Measurements from ENCODE around the gene FHIP2A. TPM values are rescaled to one million over a fixed set of nuclear protein-coding genes. Genes with fewer than 3 reads are reported as not detected.
A peak's percentile ranks its signal among the peaks of the same experiment; 100 is the strongest.

The FHIP2A gene
- total RNA-seq, 4 donors from 2014 or later, result 22.2 to 35.7 (median 30.1) TPM

DNA sequence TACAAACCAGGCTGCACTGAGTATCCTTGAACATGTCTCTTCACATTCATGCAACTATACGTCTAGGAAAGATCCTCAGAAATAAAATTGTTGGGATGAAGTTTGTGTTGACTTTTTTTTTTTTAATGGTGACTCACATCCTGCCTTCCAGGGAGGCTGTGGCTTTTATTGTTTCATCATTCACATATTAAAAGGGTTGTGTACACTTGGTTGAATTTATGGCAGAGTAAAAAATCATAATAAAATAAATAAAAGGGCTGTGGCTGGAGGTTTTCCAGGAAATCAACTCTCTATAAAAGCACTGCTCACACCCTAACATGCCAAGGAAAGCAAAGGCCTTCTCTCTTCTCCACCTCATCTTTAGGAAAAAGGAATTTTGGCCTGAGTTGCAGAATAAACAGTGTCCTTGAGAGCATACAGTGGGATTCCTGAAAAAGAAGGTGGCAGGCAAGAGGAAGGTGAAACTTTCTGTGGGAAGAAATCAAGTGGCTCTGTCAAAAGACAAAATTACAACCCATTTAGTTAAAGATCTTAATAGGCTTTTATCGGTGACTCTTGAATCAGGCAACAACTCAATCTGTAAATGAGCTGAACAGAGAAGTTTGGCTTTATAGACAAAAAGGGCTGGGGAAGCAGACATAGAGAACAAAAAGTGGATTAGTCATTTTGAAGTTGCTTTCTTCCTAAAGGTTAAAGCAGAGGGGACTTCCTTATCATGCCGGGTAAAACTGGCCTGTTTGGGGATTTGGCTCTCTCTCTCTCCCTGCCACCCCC, 41.6 kb upstream of the FHIP2A start:
- Histone ChIP-seq H3K4me3 (no peak overlapping the region), H3K27ac (peak overlapping the region in 3 of 4 donors; percentile 24 to 46 (median 39)), H3K9me3 (no peaks in the 10 kb centered on the region), H3K4me1 (no peaks in the 10 kb centered on the region), H3K27me3 (no peaks in the 10 kb centered on the region), H3K36me3 (no peaks in the 10 kb centered on the region)
- ATAC-seq, result peak in 1 of 2 donors; percentile 33
- peak in 1 of 2 donors; percentile 19 for TF ChIP-seq POLR2A (IDR thresholded peaks at IDR 0.05)
- TF ChIP-seq, protein P1, sequence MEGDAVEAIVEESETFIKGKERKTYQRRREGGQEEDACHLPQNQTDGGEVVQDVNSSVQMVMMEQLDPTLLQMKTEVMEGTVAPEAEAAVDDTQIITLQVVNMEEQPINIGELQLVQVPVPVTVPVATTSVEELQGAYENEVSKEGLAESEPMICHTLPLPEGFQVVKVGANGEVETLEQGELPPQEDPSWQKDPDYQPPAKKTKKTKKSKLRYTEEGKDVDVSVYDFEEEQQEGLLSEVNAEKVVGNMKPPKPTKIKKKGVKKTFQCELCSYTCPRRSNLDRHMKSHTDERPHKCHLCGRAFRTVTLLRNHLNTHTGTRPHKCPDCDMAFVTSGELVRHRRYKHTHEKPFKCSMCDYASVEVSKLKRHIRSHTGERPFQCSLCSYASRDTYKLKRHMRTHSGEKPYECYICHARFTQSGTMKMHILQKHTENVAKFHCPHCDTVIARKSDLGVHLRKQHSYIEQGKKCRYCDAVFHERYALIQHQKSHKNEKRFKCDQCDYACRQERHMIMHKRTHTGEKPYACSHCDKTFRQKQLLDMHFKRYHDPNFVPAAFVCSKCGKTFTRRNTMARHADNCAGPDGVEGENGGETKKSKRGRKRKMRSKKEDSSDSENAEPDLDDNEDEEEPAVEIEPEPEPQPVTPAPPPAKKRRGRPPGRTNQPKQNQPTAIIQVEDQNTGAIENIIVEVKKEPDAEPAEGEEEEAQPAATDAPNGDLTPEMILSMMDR (IDR thresholded peaks at IDR 0.05 in 4 of 5, conservative IDR thresholded peaks at IDR 0.05 in 1 of 5), result no peak
- intact Hi-C loops (cut with DNase I; ENCODE audit: low total_unique reads) (no loop called here), in situ Hi-C loops (cut with MboI; ENCODE audit: low sequenced_read_pairs in 4 of 4) (loop anchor here (5.0 to 25.0 kb wide), 7 partner anchors 225 to 475 kb away; no protein-coding TSS in a partner anchor)
- no peak for DNase-seq

- no peak for DNase-seq
- no peak overlapping the region for H3K4me3 ChIP-seq
- no peak for TF ChIP-seq POLR2A (IDR thresholded peaks at IDR 0.05)
- TF ChIP-seq, protein P1 (IDR thresholded peaks at IDR 0.05 in 4 of 5, conservative IDR thresholded peaks at IDR 0.05 in 1 of 5), result no peak
- ATAC-seq, result no peak
- no peaks in the 10 kb centered on the region for H3K27me3 ChIP-seq
- H3K36me3 ChIP-seq, result no peaks in the 10 kb centered on the region
- intact Hi-C loops (cut with DNase I; ENCODE audit: low total_unique reads), result no loop called here
- H3K9me3 ChIP-seq, result no peaks in the 10 kb centered on the region
- peak overlapping the region in 3 of 4 donors; percentile 24 to 46 (median 39) for H3K27ac ChIP-seq
- in situ Hi-C loops (cut with MboI; ENCODE audit: low sequenced_read_pairs in 4 of 4), result loop anchor here (5.0 to 25.0 kb wide), 7 partner anchors 226 to 476 kb away; no protein-coding TSS in a partner anchor
- no peaks in the 10 kb centered on the region for H3K4me1 ChIP-seq
These were observed 40.9 kb upstream of the FHIP2A start for GRCh38 chr10:114780577-114781184.

DNA sequence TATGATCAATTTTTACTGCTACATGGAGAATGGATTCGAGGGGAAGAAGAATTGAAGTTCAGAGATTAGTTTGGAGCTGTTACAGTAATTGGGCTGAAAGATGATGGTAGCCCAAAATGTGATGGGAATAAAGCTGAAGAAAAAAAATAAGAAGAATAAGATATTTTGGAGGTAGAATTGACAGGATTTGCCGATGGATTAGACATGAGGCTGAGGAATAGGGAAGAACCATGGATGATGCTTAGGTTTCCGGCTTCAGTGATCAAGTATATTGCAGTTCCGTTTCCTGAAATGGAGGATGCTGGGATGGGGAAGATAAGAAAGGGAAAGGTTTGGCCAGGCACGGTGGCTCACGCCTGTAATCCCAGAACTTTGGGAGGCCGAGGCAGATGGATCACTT, 38.9 kb upstream of the FHIP2A start:
- no peak overlapping the region for H3K27ac ChIP-seq

DNA sequence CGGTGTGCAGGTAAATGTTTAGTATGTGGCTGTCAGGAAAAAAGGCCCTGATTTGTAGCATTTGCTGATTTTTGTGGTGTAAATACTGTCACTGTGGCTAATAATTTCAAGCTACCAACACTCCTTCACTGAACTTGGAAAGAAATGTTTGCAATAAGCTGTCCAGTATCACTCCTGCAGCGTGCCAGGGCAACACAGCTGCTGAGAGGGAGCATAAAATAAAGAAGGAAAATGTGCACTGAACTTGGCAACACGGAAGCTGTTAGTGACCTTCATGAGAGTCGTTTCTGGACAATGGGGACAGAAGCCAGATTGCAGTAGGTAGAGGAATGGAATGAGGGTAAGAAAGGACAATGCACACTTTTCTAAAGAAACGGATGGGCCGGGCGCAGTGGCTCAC, 37.9 kb upstream of the FHIP2A start:
- no peak overlapping the region for H3K27ac ChIP-seq
- no peaks in the 10 kb centered on the region for H3K9me3 ChIP-seq
- H3K36me3 ChIP-seq, result no peaks in the 10 kb centered on the region
- DNase-seq (no peak), ATAC-seq (no peak)
- no peak overlapping the region for H3K4me3 ChIP-seq
- no peaks in the 10 kb centered on the region for H3K27me3 ChIP-seq
- intact Hi-C loops (cut with DNase I; ENCODE audit: low total_unique reads) (loop anchor here (2.0 kb wide), 1 partner anchor 37 kb away; the partner anchor contains the start of gene FHIP2A), in situ Hi-C loops (cut with MboI; ENCODE audit: low sequenced_read_pairs in 4 of 4) (loop anchor here (5.0 to 25.0 kb wide), 7 partner anchors 229 to 479 kb away; no protein-coding TSS in a partner anchor)
- TF ChIP-seq POLR2A (IDR thresholded peaks at IDR 0.05), result no peak
- TF ChIP-seq, protein P1 (IDR thresholded peaks at IDR 0.05 in 4 of 5, conservative IDR thresholded peaks at IDR 0.05 in 1 of 5), result no peak
- no peaks in the 10 kb centered on the region for H3K4me1 ChIP-seq

More for the DNA sequence above, 38.9 kb upstream of the FHIP2A start:
- intact Hi-C loops (cut with DNase I; ENCODE audit: low total_unique reads), result no loop called here
- no peak overlapping the region for H3K4me3 ChIP-seq
- H3K9me3 ChIP-seq, result no peaks in the 10 kb centered on the region
- H3K27me3 ChIP-seq, result no peaks in the 10 kb centered on the region
- DNase-seq, result no peak
- ATAC-seq, result no peak
- no peak for TF ChIP-seq POLR2A (IDR thresholded peaks at IDR 0.05)
- TF ChIP-seq, protein P1 (IDR thresholded peaks at IDR 0.05 in 4 of 5, conservative IDR thresholded peaks at IDR 0.05 in 1 of 5), result no peak
- H3K4me1 ChIP-seq, result no peaks in the 10 kb centered on the region
- no peaks in the 10 kb centered on the region for H3K36me3 ChIP-seq
- in situ Hi-C loops (cut with MboI; ENCODE audit: low sequenced_read_pairs in 4 of 4), result loop anchor here (5.0 to 25.0 kb wide), 7 partner anchors 228 to 478 kb away; no protein-coding TSS in a partner anchor
